Measurements from ENCODE around the gene CLDN4. TPM values are rescaled to one million over a fixed set of nuclear protein-coding genes. Genes with fewer than 3 reads are reported as not detected.

CLDN4 gene
- total and polyA plus RNA-seq, 2 experiments from 2014 or later: 570 to 909 TPM

- Histone ChIP-seq H3K36me3 (replicated peaks; ENCODE audit: insufficient read depth, low read depth) (no peaks in the 10 kb centered on the region), H3K9me3 (ENCODE audit: low read depth) (no peaks in the 10 kb centered on the region), H4K20me1 (ENCODE audit: insufficient read depth, poor library complexity, severe bottlenecking) (no peaks in the 10 kb centered on the region), H2AFZ (no peak overlapping the region), H3K27ac (peak overlapping the region; percentile 99), H3K4me3 (peak overlapping the region; percentile 61), H3K9me2 (replicated peaks; ENCODE audit: insufficient read depth) (no peaks in the 10 kb centered on the region), H3K79me2 (peaks cover 18% of the 10 kb centered on the region), H3K4me1 (ENCODE audit: insufficient read depth) (peaks cover 32% of the 10 kb centered on the region), H3K27me3 (no peaks in the 10 kb centered on the region), H3K4me2 (peak overlapping the region; percentile 68)
- no peak for TF ChIP-seq CTCF (IDR thresholded peaks at IDR 0.05; ENCODE audit: poor library complexity)
- TF ChIP-seq EZH2 (IDR thresholded peaks at IDR 0.05; ENCODE audit: borderline replicate concordance): no peak
- TF ChIP-seq EZH2phosphoT487 (IDR thresholded peaks at IDR 0.05; ENCODE audit: low read depth, severe bottlenecking, unreplicated experiment): no peak
- DNase-seq (ENCODE audit: low spot score): no peak
- 72% methylated on average over 16 of the region's 16 CpGs for WGBS (ENCODE audit: low lambda C conversion rate, missing lambda C conversion rate)
Measured at GRCh38 chr7:73831584-73831833, 713 bp downstream of the CLDN4 start.

GRCh38 chr7:73831834-73832651 is 1.2 kb downstream of the CLDN4 start:
- peak overlapping the region; percentile 99 for H3K27ac ChIP-seq
- no peak overlapping the region for H2AFZ ChIP-seq
- no peaks in the 10 kb centered on the region for H4K20me1 ChIP-seq (ENCODE audit: insufficient read depth, poor library complexity, severe bottlenecking)
- no peaks in the 10 kb centered on the region for H3K9me2 ChIP-seq (replicated peaks; ENCODE audit: insufficient read depth)
- H3K4me3 ChIP-seq: peak overlapping the region; percentile 61
- H3K36me3 ChIP-seq (replicated peaks; ENCODE audit: insufficient read depth, low read depth): no peaks in the 10 kb centered on the region
- peak; percentile 80 for DNase-seq (ENCODE audit: low spot score)
- H3K4me2 ChIP-seq: peak overlapping the region; percentile 68
- peaks cover 27% of the 10 kb centered on the region for H3K4me1 ChIP-seq (ENCODE audit: insufficient read depth)
- peaks cover 18% of the 10 kb centered on the region for H3K79me2 ChIP-seq
- whole genome bisulfite sequencing (ENCODE audit: low lambda C conversion rate, missing lambda C conversion rate): 23% methylated on average over 16 of the region's 16 CpGs
- TF ChIP-seq CTCF (IDR thresholded peaks at IDR 0.05; ENCODE audit: poor library complexity): no peak
- no peak for TF ChIP-seq EZH2 (IDR thresholded peaks at IDR 0.05; ENCODE audit: borderline replicate concordance)
- TF ChIP-seq EZH2phosphoT487 (IDR thresholded peaks at IDR 0.05; ENCODE audit: low read depth, severe bottlenecking, unreplicated experiment): no peak
- H3K9me3 ChIP-seq (ENCODE audit: low read depth): no peaks in the 10 kb centered on the region
- no peaks in the 10 kb centered on the region for H3K27me3 ChIP-seq

- peak overlapping the region; percentile 68 for H3K4me2 ChIP-seq
- H3K9me3 ChIP-seq (ENCODE audit: low read depth): no peaks in the 10 kb centered on the region
- H3K27ac ChIP-seq: peak overlapping the region; percentile 99
- TF ChIP-seq EZH2phosphoT487 (IDR thresholded peaks at IDR 0.05; ENCODE audit: low read depth, severe bottlenecking, unreplicated experiment) (no peak), EZH2 (IDR thresholded peaks at IDR 0.05; ENCODE audit: borderline replicate concordance) (no peak), CTCF (IDR thresholded peaks at IDR 0.05; ENCODE audit: poor library complexity) (no peak)
- no peaks in the 10 kb centered on the region for H3K9me2 ChIP-seq (replicated peaks; ENCODE audit: insufficient read depth)
- H3K36me3 ChIP-seq (replicated peaks; ENCODE audit: insufficient read depth, low read depth): no peaks in the 10 kb centered on the region
- no peaks in the 10 kb centered on the region for H4K20me1 ChIP-seq (ENCODE audit: insufficient read depth, poor library complexity, severe bottlenecking)
- peaks cover 18% of the 10 kb centered on the region for H3K79me2 ChIP-seq
- no peak for DNase-seq (ENCODE audit: low spot score)
- WGBS (ENCODE audit: low lambda C conversion rate, missing lambda C conversion rate): 41% methylated on average over 13 of the region's 13 CpGs
- peak overlapping the region; percentile 61 for H3K4me3 ChIP-seq
- H2AFZ ChIP-seq: no peak overlapping the region
- H3K4me1 ChIP-seq (ENCODE audit: insufficient read depth): peaks cover 19% of the 10 kb centered on the region
- H3K27me3 ChIP-seq: no peaks in the 10 kb centered on the region
Measured at GRCh38 chr7:73832806-73833205, 2.0 kb downstream of the CLDN4 start.
